Measurements from ENCODE around the gene DNAJC15.
"Not testable (repeated sequence)": the region's sequence is repeated elsewhere in the genome, so short reads cannot be mapped to it uniquely, and the experiment has no call there.

The DNAJC15 gene

DNA sequence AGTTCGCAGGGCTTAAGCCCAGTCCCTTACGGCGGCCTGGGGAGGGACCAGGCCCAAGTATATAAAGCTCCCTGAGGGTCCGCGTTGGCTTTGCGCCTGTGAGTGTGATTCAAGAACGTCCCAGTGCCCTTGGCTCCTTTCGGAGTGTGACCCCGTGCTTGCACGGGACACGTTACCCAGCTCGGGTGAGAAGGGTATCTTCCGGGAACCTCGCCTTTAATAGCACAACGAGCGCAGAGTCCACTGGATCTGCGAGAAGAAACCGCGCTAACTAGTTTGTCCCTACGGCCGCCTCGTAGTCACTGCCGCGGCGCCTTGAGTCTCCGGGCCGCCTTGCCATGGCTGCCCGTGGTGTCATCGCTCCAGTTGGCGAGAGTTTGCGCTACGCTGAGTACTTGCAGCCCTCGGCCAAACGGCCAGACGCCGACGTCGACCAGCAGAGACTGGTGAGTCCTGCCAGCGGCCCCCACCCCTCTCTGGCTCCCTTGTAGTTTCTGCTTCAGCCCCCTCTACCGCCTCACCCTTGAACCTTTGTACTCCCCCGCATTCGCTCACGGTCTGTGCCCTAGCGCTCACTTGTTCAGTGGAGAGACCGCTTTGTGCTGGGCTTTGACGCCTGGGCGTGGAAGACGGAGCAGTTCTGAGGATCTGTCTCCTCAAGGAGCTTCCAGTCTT is at the start of gene DNAJC15:
DNAJC15 (plus strand) TSS at position 298 of the 675 bp plus-strand sequence; CDS start at position 339, 41 bp downstream.
- peak; percentile 62 to 67 for DNase-seq (ENCODE audit: low read depth in 2 of 2)

DNA sequence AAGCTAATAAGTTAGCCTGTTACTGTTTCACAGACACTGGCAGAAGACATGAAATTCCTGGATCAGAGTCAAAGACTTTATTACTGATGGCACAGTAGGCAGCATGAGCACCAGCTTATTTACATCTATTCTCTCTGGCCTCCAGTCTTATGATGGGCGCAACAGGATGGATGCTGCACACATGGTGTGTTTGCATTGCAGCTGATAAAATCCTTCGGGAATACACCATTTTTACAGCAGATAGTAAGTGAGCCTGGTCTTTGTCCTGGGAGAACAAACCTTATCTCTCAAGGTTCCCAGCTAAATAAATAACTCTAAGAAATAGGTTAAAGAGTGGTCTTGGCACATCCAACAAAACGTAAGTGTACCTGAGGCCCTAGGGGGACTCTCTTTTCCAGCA is 47.3 kb upstream of the DNAJC15 start:
- no peak for DNase-seq (ENCODE audit: low read depth in 2 of 2)

DNA sequence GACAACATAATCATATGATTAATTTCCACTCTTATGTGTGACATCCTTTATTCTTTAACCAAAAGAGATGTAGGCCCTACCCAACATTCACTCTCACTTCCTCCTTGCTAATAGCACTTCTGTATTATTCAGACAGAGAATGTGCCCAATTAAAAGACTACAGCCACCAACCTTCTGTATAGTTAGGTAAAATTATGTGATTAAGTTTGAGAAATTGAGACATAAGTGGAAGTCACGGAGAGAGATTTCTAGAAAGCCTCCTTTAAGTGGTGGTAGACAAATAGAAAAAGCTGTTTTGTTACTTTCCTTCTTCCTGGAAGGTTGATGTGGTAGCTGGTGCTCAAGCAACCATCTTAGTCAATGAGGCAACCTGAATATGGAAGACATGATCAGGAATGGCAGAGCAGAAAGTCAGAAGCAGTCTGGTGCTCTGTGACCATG is 46.1 kb upstream of the DNAJC15 start:
- DNase-seq (ENCODE audit: low read depth in 2 of 2): no peak

DNA sequence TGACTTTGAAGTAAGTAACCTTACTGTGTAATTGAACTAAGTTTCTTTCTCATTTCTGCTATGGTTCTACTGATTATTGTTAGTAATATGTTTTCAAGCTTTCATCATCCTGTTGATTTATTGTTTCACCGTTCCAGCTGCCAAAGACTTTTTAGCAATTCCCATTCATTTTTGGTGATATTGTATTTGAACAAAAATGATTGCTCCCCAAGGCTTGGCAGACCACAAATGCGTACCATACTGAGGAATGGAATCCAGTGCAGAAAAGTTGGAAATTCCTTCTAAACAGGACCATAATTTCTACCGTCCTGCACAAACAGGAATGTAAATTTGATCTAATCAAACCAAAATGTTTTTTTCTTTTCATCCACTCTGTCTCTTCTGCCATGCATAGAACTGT is 42.1 kb upstream of the DNAJC15 start:
- no peak for DNase-seq (ENCODE audit: low read depth in 2 of 2)

DNA sequence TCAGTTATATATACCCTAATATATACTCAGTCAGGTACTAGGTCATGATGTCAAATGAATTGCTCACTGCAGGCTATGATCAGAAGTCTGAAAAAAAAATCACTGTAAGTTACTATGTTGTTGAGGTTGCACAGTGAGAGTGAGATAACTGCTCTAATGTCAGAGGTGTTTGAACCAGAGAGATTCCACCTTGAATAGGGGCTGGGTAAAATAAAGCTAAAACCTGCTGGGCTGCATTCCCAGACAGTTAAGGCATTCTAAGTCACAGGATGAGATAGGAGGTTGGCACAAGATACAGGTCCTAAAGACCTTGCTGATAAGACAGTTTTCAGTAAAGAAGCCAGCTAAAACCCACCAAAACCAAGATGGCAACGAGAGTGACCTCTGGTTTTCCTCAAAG is 41.5 kb upstream of the DNAJC15 start:
- DNase-seq (ENCODE audit: low read depth in 2 of 2): no peak

DNA sequence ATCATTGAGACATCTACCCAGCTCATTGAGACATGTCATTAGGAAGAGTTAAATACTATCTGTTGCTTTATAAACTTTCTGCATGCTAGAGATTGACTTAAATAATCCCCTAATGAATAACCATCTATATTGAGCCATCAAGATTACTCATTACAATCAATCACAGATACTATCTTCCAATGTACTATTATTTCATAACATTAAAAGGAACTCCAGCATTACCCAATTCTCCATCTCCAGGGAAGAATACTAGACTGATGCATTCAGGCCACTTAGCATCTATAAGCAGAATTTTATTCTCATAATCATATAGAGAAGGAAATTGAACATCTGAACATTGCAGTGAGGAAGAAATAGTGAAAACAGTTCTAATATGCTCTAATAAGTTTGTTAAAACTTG is 39.4 kb upstream of the DNAJC15 start:
- no peak for DNase-seq (ENCODE audit: low read depth in 2 of 2)

DNA sequence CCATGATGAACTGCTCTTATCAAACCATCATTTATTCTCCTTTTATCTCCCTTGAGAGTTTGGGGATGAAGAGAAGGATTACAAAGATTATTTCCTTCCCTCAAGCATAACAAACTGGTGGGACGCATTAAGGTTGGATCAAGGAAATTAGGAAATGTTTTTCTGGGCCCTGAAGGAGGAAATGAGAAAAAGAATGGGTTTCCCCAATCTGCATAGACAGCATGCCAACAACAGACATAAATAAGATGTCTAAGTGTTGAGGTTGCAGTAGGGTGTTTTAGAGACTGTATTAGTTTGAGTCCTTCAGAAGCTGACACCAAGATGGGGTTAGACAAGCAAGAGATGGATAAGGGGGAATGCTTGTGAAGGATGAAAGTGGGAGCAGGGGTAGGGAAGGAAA is 38.7 kb upstream of the DNAJC15 start:
- no peak for DNase-seq (ENCODE audit: low read depth in 2 of 2)

DNA sequence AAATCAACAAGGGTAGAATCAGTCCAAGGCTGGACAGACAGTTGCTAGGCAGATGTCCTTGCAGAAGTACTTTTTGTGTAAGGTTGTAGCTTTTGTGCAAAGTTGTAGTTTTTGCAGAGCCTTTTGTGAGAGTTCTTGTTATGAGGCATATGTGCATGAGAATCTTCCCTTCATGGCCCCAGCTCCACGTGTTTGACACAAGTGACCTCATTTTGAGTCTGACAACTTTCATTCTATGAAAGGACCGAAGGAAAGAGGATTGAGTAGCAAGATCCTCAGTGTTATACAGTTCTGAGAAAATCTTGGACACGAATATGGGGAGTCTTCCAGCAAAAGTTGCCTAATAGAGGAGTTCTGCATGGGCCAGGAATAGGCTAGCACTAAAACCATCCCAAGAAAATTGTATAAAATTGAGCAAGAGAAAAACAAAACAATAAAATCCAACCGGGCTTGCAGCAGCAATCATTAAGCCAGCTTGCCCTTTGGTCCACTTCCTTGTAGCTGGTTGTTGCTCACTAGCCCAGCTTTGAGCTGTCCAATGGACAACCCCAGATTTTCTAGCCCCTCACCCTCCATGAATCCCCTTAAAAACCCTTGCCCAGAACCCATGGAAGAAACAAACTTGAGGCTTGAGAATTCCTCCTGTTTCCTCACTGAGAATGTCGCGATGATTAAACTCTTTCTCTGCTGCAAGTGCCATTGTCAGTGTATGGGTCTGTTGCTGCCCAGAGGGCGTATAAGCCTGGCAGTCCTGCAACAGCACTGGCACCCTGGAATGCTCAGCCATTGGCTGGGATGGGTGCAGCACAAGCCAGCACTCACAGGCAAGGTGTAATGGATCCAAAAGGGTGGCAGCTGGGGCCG is 37.8 kb upstream of the DNAJC15 start:
- DNase-seq (ENCODE audit: low read depth in 2 of 2): no peak

DNA sequence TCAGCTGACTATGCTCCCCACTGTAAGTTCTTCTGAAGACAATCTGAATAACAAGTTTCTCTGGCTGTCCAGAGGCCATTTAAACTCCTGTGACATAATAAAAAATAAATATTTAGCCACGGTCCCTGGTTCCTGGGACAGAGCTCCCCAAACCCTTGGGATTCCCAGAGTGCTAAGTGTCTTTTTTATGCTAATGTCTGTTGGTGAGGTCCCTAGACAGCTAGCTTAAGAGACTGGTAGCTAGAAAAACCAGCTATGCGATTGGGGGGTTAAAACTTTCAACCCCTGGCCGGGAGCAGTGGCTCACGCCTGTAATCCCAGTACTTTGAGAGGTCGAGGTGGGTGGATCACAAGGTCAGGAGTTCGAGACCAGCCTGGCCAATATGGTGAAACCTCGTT is 37.2 kb upstream of the DNAJC15 start:
- no peak for DNase-seq (ENCODE audit: low read depth in 2 of 2)

DNA sequence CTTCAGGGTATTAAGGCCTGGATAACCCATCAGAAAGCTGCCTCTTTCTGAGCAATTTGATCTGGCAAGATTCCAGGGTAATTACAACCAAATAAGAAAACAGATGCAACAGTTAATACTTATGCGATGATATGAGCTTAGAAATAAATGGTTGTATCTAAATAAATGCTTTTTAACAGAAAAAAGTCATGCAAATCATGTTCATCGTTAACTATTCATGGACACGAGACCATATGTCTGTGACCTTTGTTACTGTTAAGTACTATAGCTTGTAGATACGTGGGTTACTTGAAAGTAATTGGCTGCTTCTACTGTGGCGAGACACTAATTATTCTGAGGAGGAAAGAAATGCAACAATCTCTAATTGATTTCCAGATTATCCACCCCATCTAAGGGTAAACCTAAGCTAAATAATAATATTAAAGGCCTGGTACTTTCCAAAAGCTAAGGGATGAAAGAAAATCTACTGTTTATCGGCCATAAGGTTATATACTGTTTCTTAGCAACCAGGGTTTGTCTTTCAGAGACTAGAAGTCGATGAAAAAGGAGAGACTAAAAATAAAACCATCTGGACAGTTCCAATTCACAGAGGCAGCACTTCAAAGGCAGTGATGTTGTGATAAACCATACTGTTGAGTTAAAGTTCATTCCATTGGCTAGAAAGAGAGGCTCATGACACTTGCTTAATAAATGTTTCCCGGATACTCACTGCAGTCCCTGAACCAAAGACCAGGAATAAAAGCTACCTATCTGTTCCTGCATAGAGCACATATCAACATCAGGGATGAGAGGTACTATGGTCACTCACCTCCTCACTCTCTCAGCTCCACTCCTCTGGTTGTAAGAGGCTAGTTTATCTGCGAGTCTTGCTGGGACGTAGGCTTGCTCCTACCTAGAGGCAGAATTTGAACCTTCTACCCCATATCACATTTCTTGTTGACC is 32.8 kb upstream of the DNAJC15 start:
- no peak for DNase-seq (ENCODE audit: low read depth in 2 of 2)

DNA sequence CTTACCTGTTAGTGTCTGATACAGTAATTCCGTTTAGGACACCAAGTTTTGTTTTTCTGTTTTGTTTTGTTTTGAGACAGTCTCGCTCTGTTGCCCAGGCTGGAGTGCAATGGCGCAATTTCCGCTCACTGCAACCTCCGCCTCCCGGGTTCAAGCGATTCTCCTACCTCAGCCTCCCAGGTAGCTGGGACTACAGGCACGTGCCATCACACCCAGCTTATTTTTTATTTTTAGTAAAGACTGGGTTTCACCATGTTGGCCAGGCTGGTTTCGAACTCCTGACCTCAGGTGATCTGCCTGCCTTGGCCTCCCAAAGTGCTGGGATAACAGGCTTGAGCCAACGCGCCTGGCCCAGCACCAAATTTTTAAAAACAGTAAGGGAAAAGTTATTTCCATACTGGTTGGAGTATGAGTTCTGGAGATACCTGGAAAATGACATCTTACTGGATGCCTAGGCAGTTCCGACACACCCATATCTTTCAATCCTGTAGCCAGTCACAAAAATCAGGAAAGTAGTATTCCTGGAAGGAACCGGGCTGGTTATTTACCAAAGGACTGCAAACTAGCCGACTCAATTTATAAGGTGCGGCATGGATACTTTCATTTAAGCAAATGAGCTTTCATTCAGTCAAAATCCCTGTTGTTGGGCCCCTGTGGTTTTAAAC is 32.0 kb upstream of the DNAJC15 start:
- not testable (repeated sequence) for DNase-seq (ENCODE audit: low read depth in 2 of 2)

DNA sequence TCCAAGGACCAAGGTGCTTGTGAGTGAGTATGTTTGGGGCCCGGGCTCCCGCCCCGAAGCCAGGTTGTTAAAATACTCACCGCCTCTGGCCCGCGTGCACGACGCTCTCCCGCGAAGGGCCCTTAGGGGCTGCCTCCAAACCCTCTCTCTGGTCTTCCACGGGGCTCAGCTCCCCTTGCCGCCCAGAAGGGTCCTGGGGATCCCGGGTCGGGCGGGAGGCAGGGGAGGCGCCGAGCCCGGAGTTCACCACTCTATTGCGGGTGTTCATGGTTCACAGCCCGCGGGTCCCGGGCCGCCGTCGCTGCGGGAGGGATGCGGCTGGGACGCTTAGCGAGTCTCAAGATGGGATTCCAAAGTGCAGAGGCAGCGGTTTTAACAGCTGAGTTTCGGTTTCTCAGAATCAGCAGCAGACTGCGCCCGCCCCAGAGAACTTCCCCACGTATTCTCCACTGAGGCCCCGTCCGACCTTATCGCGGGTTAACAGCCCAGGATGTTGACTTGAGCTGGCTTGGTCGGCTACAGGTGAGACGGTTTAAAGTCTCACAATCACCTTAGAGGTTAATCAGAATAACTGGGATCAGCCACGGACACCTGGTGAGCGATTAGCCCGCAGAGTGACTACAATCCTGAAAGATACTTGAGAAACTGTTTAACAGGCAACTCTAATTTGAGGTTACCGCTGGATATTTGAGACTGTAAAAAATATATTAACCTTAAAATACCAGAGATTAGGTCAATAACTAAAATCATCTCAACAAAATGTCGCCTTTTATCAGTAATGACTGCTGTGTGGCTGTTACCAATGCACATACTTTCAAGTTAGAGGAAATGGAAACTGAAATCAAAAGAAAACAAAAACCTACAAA is 31.3 kb upstream of the DNAJC15 start, which contains the start of gene EPSTI1:
EPSTI1 (minus strand) TSS at position 344 of the 866 bp plus-strand sequence; CDS start at position 268, 76 bp downstream.
- DNase-seq (ENCODE audit: low read depth in 2 of 2): peak; percentile 44 to 68

DNA sequence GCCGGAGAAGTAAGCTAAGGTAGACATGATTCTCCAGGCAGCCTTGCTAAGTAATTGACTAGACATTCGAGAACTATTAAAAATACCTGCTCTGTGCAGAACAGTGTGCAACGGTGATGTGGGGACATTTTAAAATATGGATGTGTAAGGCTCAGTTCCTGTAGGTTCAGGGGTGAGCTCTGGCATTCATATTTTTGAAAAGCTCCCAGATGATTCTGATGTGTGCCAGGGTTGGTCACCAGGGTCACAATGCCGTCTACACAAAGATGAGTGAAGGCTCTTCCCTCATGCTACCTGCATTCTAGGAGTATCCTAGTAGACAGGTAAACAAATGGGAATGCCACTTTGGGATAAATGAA is 30.6 kb upstream of the DNAJC15 start:
- no peak for DNase-seq (ENCODE audit: low read depth in 2 of 2)

DNA sequence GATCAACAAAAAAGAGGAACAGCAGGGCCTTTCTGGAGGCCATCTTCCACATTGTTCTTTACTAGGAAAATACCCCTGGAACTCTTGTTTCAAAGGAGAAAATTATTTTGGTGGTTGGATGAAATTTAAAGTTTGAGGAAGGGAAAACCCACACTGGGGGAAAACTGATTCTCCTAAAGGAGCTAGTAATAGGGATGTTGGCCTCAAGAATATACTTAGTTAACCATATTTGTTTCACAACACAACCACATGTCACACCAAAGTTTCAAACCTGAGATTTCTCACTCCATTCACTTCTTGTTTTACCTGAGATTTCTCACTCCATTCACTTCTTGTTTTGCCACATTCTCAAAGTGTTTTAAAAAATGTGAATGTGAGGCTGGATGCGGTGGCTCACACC is 28.5 kb upstream of the DNAJC15 start:
- DNase-seq (ENCODE audit: low read depth in 2 of 2): no peak

DNA sequence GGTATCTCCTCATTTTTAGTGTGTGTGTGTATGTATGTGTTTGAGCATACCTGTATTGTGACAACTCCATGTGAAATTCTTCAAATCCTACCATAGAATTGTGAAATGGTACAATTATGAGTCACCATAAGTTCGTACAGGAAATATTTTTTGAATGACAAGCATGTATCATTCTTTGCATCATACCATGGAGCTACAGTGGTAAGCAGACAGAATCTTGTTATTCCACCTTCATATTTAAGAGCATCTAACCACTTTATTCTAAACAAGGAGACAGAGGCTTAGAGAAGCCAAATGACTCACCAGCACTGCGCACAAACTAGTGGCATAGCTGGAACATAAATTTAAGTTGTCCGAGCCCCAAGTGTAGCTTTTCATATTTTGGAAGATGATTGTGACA is 26.8 kb upstream of the DNAJC15 start:
- DNase-seq (ENCODE audit: low read depth in 2 of 2): no peak

DNA sequence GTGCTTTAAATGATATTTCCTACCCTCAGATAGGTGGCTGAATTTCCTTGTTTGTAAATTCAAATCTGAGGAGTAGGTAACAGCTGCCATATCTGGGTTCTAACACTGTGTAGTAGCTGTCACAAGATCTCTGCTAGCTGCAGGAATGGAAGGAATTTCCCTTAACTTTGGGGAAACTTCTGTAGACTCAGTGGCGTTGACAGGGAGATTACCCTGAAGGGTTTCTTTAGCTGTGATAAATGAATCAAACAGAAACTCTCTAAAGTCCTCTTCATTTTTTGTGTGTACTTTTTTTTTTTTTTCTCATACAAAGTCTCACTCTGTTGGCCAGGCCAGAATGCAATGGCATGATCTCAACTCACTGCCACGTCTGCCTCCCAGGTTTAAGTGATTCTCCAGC is 26.0 kb upstream of the DNAJC15 start:
- DNase-seq (ENCODE audit: low read depth in 2 of 2): no peak

DNA sequence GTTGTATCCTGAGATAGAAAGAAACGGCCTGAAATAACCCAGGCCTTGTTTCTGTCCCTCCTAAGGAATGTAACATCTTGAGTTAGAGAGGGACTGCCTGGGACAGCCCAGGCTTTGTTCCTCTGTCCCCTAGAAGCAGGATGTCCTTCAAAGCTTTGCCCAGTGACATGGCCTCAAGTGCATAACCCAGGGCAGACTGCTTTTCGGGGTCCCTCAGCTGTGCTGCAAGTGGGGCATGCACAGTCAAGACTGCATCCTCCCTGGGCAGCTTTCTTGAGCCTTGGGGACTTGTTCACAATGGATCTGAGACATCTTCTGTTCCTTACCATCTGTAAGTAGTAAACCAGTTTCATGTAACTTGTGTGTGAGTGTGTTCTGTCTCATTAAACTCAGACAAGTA is 23.9 kb upstream of the DNAJC15 start:
- DNase-seq (ENCODE audit: low read depth in 2 of 2): no peak

DNA sequence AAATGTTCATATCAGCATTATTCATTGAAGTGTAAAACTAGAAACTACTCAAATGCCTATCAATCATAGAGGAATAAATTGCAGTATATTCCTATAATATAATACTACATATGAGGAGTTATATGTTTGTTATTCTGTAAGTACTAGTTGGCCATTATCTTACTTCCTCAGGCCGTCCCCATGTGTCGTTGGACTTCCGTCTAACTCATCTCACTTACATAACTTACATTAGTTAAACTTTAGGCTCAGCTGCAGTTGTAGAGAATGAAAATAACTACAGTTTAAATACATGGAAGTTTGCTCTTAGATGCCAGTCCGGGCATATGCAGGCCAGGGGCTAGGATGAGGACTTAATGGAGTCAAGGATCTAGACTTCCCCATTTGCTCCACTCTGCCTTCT is 22.7 kb upstream of the DNAJC15 start:
- no peak for DNase-seq (ENCODE audit: low read depth in 2 of 2)

DNA sequence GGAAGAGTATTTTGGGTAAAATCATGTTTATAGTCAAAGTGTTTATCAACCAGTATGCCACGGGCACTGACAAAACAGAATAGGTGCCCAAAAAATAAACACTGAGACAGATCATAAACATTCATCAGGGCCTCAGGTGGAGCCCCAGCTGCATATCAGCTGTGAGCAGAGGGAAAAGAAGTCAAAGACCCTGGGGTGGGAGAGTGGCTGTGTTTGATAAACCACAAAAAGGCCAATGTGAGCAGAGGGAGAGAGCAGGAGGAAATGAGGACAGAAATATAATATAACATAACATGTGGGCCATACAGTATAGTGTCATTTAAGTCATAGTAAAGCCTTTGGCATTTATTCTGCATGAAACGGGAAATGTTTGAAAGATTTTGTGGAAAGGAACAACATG is 21.4 kb upstream of the DNAJC15 start:
- DNase-seq (ENCODE audit: low read depth in 2 of 2): no peak

DNA sequence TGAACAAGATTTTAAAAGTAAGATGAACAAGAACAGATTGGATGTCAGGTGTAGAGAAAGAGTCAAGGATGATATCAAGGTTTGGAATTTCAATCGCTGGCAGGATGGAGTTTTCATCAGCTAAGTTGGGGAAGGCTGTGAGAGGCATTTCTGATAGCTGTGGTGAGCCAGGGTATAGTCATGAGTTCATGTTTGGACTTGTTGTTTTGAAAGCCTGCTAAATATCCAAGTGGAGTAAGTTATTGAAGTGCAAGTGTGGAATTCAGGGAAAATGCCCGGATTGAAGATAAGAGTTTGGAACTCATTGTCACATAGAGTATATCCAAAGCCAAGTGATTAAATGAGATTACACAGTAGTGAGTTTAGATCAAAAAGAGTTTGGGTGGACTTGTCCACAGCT is 20.4 kb upstream of the DNAJC15 start:
- DNase-seq (ENCODE audit: low read depth in 2 of 2): no peak

DNA sequence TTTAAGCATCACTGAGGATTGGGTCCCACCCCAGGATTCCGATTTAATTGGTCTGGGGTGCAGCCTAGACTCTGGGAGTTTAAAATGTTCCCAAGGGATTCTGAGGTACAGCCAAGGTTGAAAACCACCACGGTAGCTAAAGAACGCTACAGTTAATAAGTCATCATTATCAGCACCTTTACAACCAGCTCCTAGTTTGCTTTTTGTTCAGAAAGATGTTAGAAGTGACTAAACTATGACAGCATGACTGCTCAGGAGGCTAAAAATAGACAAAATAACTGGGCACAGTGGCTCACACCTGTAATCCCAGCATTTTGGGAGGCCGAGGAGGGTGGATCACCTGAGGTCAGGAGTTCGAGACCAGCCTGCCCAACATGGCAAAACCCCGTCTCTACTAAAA is 19.7 kb upstream of the DNAJC15 start:
- DNase-seq (ENCODE audit: low read depth in 2 of 2): no peak
